IMR-90 (cell line): ENCODE results near the gene C10orf90. TPM values are rescaled to one million over a fixed set of nuclear protein-coding genes. Genes with fewer than 3 reads are reported as not detected.

Experiments used
- ATAC-seq: fragments of 200-7000 bp; cut with Tn5 transposase; 2 replicates; pipeline ENCODE4 v1.9.1; 2020; ENCODE audit warnings: low read depth, mild to moderate bottlenecking, moderate library complexity
- BruUV-seq: library from RNA; stranded (reverse); fragments of 400-500 nt; replicated peaks from 2 replicates; lab custom pipeline; 2021; lab: Mats Ljungman, UMichigan
- CTCF ChIA-PET: fragments of 300-600 bp; formaldehyde crosslinking; extraction: SDS; loops from one replicate; lab custom pipeline; 2021; ENCODE audit warnings: antibody characterized with exemption; lab: Yijun Ruan, JAX
- POLR2A ChIA-PET: fragments of 300-600 bp; sonication (Branson Sonifier 250); formaldehyde crosslinking; loops from one replicate; lab custom pipeline; 2022; ENCODE audit warnings: antibody characterized with exemption; ENCODE audit not compliant: unreplicated experiment; lab: Charles Lee
- DNase-seq: peaks from one replicate; pipeline ENCODE4 v3.0.0; 2013
- H2AFZ ChIP-seq: replicated peaks from 2 replicates; pipeline ENCODE3; 2013; ENCODE audit warnings: low read length, mild to moderate bottlenecking; ENCODE audit not compliant: poor library complexity
- H2AK5ac ChIP-seq: 2 replicates; pipeline ENCODE4 v1.6.1; 2013; ENCODE audit warnings: low read depth, low read length, inconsistent platforms
- H2AK9ac ChIP-seq: replicated peaks from 2 replicates; pipeline ENCODE3; 2013; ENCODE audit warnings: mild to moderate bottlenecking, low read depth, low read length, moderate library complexity; ENCODE audit not compliant: poor library complexity
- H2BK120ac ChIP-seq: 2 replicates; pipeline ENCODE4 v1.6.1; 2013; ENCODE audit warnings: low read depth, low read length, inconsistent platforms
- H2BK15ac ChIP-seq: 3 replicates; pipeline ENCODE4 v1.6.1; 2013; ENCODE audit warnings: low read depth, low read length, inconsistent platforms
- H2BK20ac ChIP-seq: 2 replicates; pipeline ENCODE4 v1.6.1; 2013; ENCODE audit warnings: low read depth, mild to moderate bottlenecking, inconsistent platforms, low read length, moderate library complexity
- H2BK5ac ChIP-seq: 2 replicates; pipeline ENCODE4 v1.6.1; 2013; ENCODE audit warnings: mild to moderate bottlenecking, low read depth, low read length, inconsistent platforms; ENCODE audit not compliant: poor library complexity, severe bottlenecking
- H3K14ac ChIP-seq: replicated peaks from 2 replicates; pipeline ENCODE4 v1.6.1; 2013; ENCODE audit warnings: low read depth, low read length, inconsistent platforms
- H3K18ac ChIP-seq: 2 replicates; pipeline ENCODE4 v1.6.1; 2013; ENCODE audit warnings: low read depth, low read length, control low read depth
- H3K23ac ChIP-seq: 2 replicates; pipeline ENCODE4 v1.6.1; 2013; ENCODE audit warnings: low read depth, low read length, inconsistent platforms
- H3K27ac ChIP-seq: 2 replicates; pipeline ENCODE4 v1.5.1; 2013; ENCODE audit warnings: mild to moderate bottlenecking, control low read depth, low read length; ENCODE audit not compliant: insufficient read depth
- H3K27me3 ChIP-seq: 2 replicates; pipeline ENCODE4 v1.6.1; 2013; ENCODE audit warnings: low read length; ENCODE audit not compliant: control insufficient read depth, insufficient read depth
- H3K36me3 ChIP-seq: 2 replicates; pipeline ENCODE4 v1.6.1; 2013; ENCODE audit warnings: low read length, mixed read lengths; ENCODE audit not compliant: control insufficient read depth, insufficient read depth
- H3K4ac ChIP-seq: 2 replicates; pipeline ENCODE4 v1.6.1; 2013; ENCODE audit warnings: low read depth, low read length, inconsistent platforms
- H3K4me1 ChIP-seq: 2 replicates; pipeline ENCODE4 v1.6.1; 2013; ENCODE audit warnings: low read length, mixed read lengths; ENCODE audit not compliant: control insufficient read depth, insufficient read depth
- H3K4me2 ChIP-seq: 2 replicates; pipeline ENCODE4 v1.6.1; 2013; ENCODE audit warnings: low read depth, mild to moderate bottlenecking, control low read depth, low read length, moderate library complexity
- H3K4me3 ChIP-seq: 2 replicates; pipeline ENCODE4 v1.5.1; 2013; ENCODE audit warnings: low read depth, mild to moderate bottlenecking, control low read depth, low read length, moderate library complexity; ENCODE audit not compliant: insufficient read depth
- H3K56ac ChIP-seq: 2 replicates; pipeline ENCODE4 v1.6.1; 2013; ENCODE audit warnings: low read length, inconsistent platforms; ENCODE audit not compliant: insufficient read depth; ENCODE audit errors: extremely low read depth
- H3K79me1 ChIP-seq, 2 experiments: 2 replicates each; pipeline ENCODE4 v1.6.1; 2013; ENCODE audit warnings: low read length in 2 of 2, inconsistent platforms in 1 of 2, low read depth in 1 of 2
- H3K9ac ChIP-seq: 2 replicates; pipeline ENCODE4 v1.6.1; 2013; ENCODE audit warnings: low read depth, low read length, control low read depth
- H3K9me1 ChIP-seq: 2 replicates; pipeline ENCODE4 v1.6.1; 2013; ENCODE audit warnings: low read length, inconsistent platforms; ENCODE audit not compliant: insufficient read depth
- H3K9me3 ChIP-seq: 2 replicates; pipeline ENCODE4 v1.6.1; 2013; ENCODE audit warnings: low read length; ENCODE audit not compliant: control insufficient read depth, insufficient read depth
- H4K20me1 ChIP-seq: 2 replicates; pipeline ENCODE4 v1.6.1; 2013; ENCODE audit warnings: low read length, inconsistent platforms; ENCODE audit not compliant: insufficient read depth
- H4K5ac ChIP-seq: 2 replicates; pipeline ENCODE4 v1.6.1; 2013; ENCODE audit warnings: mild to moderate bottlenecking, low read depth, low read length, control low read depth
- H4K8ac ChIP-seq, 2 experiments: 2 replicates each; pipeline ENCODE4 v1.6.1; 2013; ENCODE audit warnings: low read depth in 2 of 2, low read length in 2 of 2, control low read depth in 1 of 2, inconsistent platforms in 1 of 2
- H4K91ac ChIP-seq: 2 replicates; pipeline ENCODE4 v1.6.1; 2013; ENCODE audit warnings: low read depth, low read length, inconsistent platforms; ENCODE audit not compliant: insufficient read depth
- BHLHE40 ChIP-seq: fragments of 150-350 bp; IDR thresholded peaks from 2 replicates; pipeline ENCODE4 v1.6.1; 2016; ENCODE audit warnings: mild to moderate bottlenecking, low read depth, low read length
- CEBPB ChIP-seq: IDR thresholded peaks from 2 replicates; pipeline ENCODE4 v1.6.1; 2012; ENCODE audit warnings: low read depth, low read length, improper control_type of control experiment
- CHD1 ChIP-seq: IDR thresholded peaks from 2 replicates; pipeline ENCODE4 v1.6.1; 2012; ENCODE audit warnings: low read depth, low read length, improper control_type of control experiment
- FOS ChIP-seq: fragments of 150-350 bp; IDR thresholded peaks from 2 replicates; pipeline ENCODE4 v1.6.1; 2016; ENCODE audit warnings: low read depth, low read length
- MAZ ChIP-seq: IDR thresholded peaks from 2 replicates; pipeline ENCODE4 v1.6.1; 2012; ENCODE audit warnings: low read depth, mild to moderate bottlenecking, low read length, improper control_type of control experiment, moderate library complexity, borderline replicate concordance
- MXI1 ChIP-seq: IDR thresholded peaks from 2 replicates; pipeline ENCODE4 v1.6.1; 2012; ENCODE audit warnings: low read depth, mild to moderate bottlenecking, low read length, moderate library complexity, borderline replicate concordance
- NFE2L2 ChIP-seq: fragments of 150-350 bp; IDR thresholded peaks from 2 replicates; pipeline ENCODE4 v1.6.1; 2016; ENCODE audit warnings: low read depth, mild to moderate bottlenecking, low read length
- POLR2A ChIP-seq: IDR thresholded peaks from 2 replicates; pipeline ENCODE4 v1.6.1; 2012; ENCODE audit warnings: mild to moderate bottlenecking, low read depth, low read length
- RAD21 ChIP-seq: IDR thresholded peaks from 2 replicates; pipeline ENCODE4 v1.6.1; 2012; ENCODE audit warnings: low read length, improper control_type of control experiment
- RCOR1 ChIP-seq: IDR thresholded peaks from 2 replicates; pipeline ENCODE4 v1.6.1; 2012; ENCODE audit warnings: mild to moderate bottlenecking, low read length, improper control_type of control experiment; ENCODE audit not compliant: insufficient replicate concordance
- RFX5 ChIP-seq: IDR thresholded peaks from 2 replicates; pipeline ENCODE4 v1.8.0; 2012; ENCODE audit warnings: low read depth, mild to moderate bottlenecking, low read length, moderate library complexity
- WGBS, 2 experiments: methylation state at CpG; one replicate each; pipeline versions ENCODE4 v1.1.5 to v1.1.7; 2013; ENCODE audit warnings: missing lambda C conversion rate in 2 of 2; ENCODE audit not compliant: insufficient read length in 1 of 2; ENCODE audit errors: extremely low coverage in 2 of 2; 5-methylcytosine and 5-hydroxymethylcytosine counted together
- dilution Hi-C: fragments of 300-500 bp; cut with HindIII; formaldehyde crosslinking; loops from one replicate; pipeline ENCODE4 v1.14.3; 2018; ENCODE audit warnings: low sequenced_read_pairs; ENCODE audit not compliant: unreplicated experiment
- in situ Hi-C: fragments of 300-500 bp; cut with MboI; formaldehyde crosslinking; loops from 3 replicates; pipeline ENCODE4 v1.14.3; 2019; ENCODE audit warnings: low sequenced_read_pairs, inconsistent platforms, mixed read lengths
- intact Hi-C: fragments of 100-400 bp; cut with micrococcal nuclease; formaldehyde crosslinking; loops from 2 replicates; pipeline ENCODE4 v1.10.0; 2022
- polyA plus RNA-seq, 3 experiments: library from polyadenylated mRNA; depleted of rRNA; stranded (reverse); fragments of >200 nt; gene quantifications; 2 replicates each; pipeline ENCODE4 v1.2.3, GENCODE V29; 2012; ENCODE audit warnings: low replicate concordance in 1 of 3
- total RNA-seq: library from RNA; depleted of rRNA; stranded (reverse); fragments of >200 nt; gene quantifications from 2 replicates; pipeline ENCODE4 v1.2.3, GENCODE V29; 2012
- TF ChIP-seq, protein P1 (sequence below): fragments of 150-350 bp; IDR thresholded peaks from 2 replicates; pipeline ENCODE4 v1.6.1; 2017; ENCODE audit warnings: mild to moderate bottlenecking, antibody characterized with exemption, low read length, low read depth
- TF ChIP-seq, protein P2 (sequence below): conservative IDR thresholded peaks from 2 replicates; pipeline ENCODE4 v1.5.1; 2012; ENCODE audit warnings: mild to moderate bottlenecking, low read depth, low read length, improper control_type of control experiment
- TF ChIP-seq, protein P3 (sequence below): fragments of 150-350 bp; IDR thresholded peaks from 2 replicates; pipeline ENCODE4 v1.6.1; 2016; ENCODE audit warnings: low read depth, mild to moderate bottlenecking, low read length, moderate library complexity, borderline replicate concordance

C10orf90 gene
- total and polyA plus RNA-seq, 2 of the 4 experiments (the other 2 are of a cell fraction): 0.05 to 0.18 TPM

DNA sequence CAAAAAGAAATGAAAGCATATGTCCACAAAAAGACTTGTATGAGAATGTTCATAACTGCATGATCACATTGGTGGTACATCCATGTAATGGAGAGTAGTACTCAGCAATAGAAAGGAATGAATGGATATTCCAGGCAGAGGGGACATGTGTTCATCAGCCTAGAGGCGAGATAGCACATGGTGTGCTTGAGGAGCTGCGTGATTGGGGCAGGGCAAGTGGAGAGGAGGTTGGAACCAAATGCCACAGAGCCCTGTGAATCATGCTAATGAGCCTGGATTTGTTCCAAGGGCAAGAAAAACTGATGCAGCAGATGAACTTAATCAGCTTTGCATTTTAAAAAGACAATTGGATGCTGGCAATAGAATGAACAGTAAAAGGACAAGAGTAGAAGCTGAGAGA lies 73.3 kb downstream of the C10orf90 start:
- Histone ChIP-seq H2AK5ac (no peak overlapping the region), H3K23ac (no peak overlapping the region), H2BK20ac (no peak overlapping the region), H3K9ac (no peak overlapping the region), H2AFZ (no peak overlapping the region), H3K14ac (no peak overlapping the region), H2BK120ac (no peak overlapping the region), H3K56ac (no peak overlapping the region), H3K18ac (no peak overlapping the region), H2AK9ac (no peak overlapping the region), H2BK15ac (no peak overlapping the region), H4K20me1 (no peaks in the 10 kb centered on the region), H4K5ac (no peak overlapping the region), H3K9me1 (no peaks in the 10 kb centered on the region), H3K9me3 (no peaks in the 10 kb centered on the region), H4K91ac (no peak overlapping the region), H3K4ac (no peak overlapping the region), H3K27ac (no peak overlapping the region), H3K79me1 (no peaks in the 10 kb centered on the region), H3K4me2 (no peak overlapping the region), H2BK5ac (no peak overlapping the region), H3K4me1 (no peaks in the 10 kb centered on the region), H3K36me3 (no peaks in the 10 kb centered on the region), H4K8ac (no peak overlapping the region), H3K4me3 (no peak overlapping the region), H3K27me3 (peaks cover 1% of the 10 kb centered on the region)
- 46% methylated on average over 2 of the region's 2 CpGs; no CpG with 5 or more reads in 1 of the 2 experiments for WGBS, 2 experiments
- ChIA-PET POLR2A (no interaction called here), CTCF (no interaction called here)
- DNase-seq: no peak
- intact Hi-C loops (no loop called here), in situ Hi-C loops (no loop called here), dilution Hi-C loops (no loop called here)
- BruUV-seq: no TSS peak
- no peak for ATAC-seq
- no peak for TF ChIP-seq MXI1
- no peak for TF ChIP-seq RFX5
- TF ChIP-seq, protein P1, sequence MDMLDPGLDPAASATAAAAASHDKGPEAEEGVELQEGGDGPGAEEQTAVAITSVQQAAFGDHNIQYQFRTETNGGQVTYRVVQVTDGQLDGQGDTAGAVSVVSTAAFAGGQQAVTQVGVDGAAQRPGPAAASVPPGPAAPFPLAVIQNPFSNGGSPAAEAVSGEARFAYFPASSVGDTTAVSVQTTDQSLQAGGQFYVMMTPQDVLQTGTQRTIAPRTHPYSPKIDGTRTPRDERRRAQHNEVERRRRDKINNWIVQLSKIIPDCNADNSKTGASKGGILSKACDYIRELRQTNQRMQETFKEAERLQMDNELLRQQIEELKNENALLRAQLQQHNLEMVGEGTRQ: no peak
- no peak for TF ChIP-seq RCOR1
- TF ChIP-seq, protein P2, sequence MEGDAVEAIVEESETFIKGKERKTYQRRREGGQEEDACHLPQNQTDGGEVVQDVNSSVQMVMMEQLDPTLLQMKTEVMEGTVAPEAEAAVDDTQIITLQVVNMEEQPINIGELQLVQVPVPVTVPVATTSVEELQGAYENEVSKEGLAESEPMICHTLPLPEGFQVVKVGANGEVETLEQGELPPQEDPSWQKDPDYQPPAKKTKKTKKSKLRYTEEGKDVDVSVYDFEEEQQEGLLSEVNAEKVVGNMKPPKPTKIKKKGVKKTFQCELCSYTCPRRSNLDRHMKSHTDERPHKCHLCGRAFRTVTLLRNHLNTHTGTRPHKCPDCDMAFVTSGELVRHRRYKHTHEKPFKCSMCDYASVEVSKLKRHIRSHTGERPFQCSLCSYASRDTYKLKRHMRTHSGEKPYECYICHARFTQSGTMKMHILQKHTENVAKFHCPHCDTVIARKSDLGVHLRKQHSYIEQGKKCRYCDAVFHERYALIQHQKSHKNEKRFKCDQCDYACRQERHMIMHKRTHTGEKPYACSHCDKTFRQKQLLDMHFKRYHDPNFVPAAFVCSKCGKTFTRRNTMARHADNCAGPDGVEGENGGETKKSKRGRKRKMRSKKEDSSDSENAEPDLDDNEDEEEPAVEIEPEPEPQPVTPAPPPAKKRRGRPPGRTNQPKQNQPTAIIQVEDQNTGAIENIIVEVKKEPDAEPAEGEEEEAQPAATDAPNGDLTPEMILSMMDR: no peak
- TF ChIP-seq MAZ: no peak
- TF ChIP-seq, protein P3, sequence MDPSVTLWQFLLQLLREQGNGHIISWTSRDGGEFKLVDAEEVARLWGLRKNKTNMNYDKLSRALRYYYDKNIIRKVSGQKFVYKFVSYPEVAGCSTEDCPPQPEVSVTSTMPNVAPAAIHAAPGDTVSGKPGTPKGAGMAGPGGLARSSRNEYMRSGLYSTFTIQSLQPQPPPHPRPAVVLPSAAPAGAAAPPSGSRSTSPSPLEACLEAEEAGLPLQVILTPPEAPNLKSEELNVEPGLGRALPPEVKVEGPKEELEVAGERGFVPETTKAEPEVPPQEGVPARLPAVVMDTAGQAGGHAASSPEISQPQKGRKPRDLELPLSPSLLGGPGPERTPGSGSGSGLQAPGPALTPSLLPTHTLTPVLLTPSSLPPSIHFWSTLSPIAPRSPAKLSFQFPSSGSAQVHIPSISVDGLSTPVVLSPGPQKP: no peak
- no peak for TF ChIP-seq POLR2A
- TF ChIP-seq BHLHE40: no peak
- no peak for TF ChIP-seq NFE2L2
- TF ChIP-seq FOS: no peak
- no peak for TF ChIP-seq RAD21
- no peak for TF ChIP-seq CEBPB
- TF ChIP-seq CHD1: no peak
